Measurements from ENCODE around the gene PSD2.
A peak's percentile ranks its signal among the peaks of the same experiment; 100 is the strongest.

Gene PSD2

DNA sequence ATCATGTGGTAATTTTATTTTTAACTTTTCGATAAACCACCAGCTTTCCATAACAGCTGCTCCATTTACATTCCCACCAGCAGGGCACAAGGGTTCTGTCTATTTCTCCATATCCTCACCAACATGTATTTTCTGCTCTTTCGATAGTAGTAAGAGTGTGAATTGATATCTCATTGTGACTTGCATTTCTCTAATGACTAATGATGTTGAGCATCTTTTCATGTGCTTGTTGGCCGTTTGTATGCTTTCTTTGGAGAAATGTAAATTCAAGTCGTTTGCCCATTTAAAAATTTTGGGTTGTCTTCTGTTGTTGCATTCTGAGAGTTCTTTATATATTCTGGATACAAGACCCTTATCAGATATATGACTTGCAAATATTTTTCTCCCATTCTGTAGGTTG is 45.9 kb downstream of the PSD2 start:
- no peaks in the 10 kb centered on the region for H3K4me1 ChIP-seq (ENCODE audit: control insufficient read depth, insufficient read depth, low read length)
- no peak overlapping the region for H3K4me3 ChIP-seq (ENCODE audit: low read length)
- H3K27ac ChIP-seq (ENCODE audit: low read depth, low read length): no peak overlapping the region
- H3K27me3 ChIP-seq (ENCODE audit: control insufficient read depth, insufficient read depth, low read length): no peaks in the 10 kb centered on the region
- H3K9ac ChIP-seq (ENCODE audit: low read length): no peak overlapping the region
- no peaks in the 10 kb centered on the region for H3K36me3 ChIP-seq (ENCODE audit: control insufficient read depth, insufficient read depth, low read length)

DNA sequence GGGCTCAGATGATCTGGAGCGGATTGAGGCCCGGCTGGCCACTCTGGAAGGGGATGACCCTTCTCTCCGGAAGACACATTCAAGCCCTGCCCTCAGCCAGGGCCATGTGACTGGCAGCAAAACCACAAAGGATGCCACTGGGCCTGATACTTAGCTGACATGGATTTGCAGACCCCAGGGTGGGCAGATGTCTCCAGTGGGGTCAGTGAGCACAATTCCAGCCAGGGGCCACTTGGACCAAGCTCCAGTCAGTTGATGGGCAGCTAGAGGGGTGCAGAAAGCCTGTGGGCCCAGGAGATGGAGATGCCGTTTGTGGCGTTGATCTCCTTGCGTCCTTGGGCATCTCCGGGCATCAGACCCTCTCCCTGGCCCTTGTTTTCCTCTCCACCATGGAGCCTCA is 46.7 kb downstream of the PSD2 start:
- no peak overlapping the region for H3K27ac ChIP-seq (ENCODE audit: low read depth, low read length)
- no peak overlapping the region for H3K4me3 ChIP-seq (ENCODE audit: low read length)
- no peaks in the 10 kb centered on the region for H3K36me3 ChIP-seq (ENCODE audit: control insufficient read depth, insufficient read depth, low read length)
- H3K27me3 ChIP-seq (ENCODE audit: control insufficient read depth, insufficient read depth, low read length): peaks cover 2% of the 10 kb centered on the region
- H3K9ac ChIP-seq (ENCODE audit: low read length): no peak overlapping the region
- H3K4me1 ChIP-seq (ENCODE audit: control insufficient read depth, insufficient read depth, low read length): no peaks in the 10 kb centered on the region

DNA sequence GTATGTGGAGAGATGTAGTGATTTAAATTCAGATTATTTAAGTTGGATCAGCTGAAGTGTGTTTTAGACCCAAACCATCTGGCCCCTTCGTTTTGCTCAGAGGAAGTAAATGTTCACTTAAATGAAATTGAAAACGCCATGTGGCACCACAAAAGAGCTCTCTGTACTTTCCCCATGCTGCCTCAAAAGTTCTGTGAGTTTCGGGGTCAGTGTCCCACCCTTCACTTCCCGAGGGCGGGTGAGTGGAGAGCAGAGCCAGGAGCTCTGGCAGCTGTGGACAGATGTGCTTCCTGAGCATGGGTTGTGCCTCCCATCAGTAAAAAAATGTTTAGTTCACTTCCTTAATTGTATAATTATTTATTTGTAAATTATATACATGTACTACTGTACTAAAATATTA is 48.4 kb downstream of the PSD2 start:
- Histone ChIP-seq H3K9ac (ENCODE audit: low read length) (no peak overlapping the region), H3K27ac (ENCODE audit: low read depth, low read length) (no peak overlapping the region), H3K36me3 (ENCODE audit: control insufficient read depth, insufficient read depth, low read length) (no peaks in the 10 kb centered on the region), H3K27me3 (ENCODE audit: control insufficient read depth, insufficient read depth, low read length) (peaks cover 4% of the 10 kb centered on the region), H3K4me1 (ENCODE audit: control insufficient read depth, insufficient read depth, low read length) (no peaks in the 10 kb centered on the region), H3K4me3 (ENCODE audit: low read length) (no peak overlapping the region)

DNA sequence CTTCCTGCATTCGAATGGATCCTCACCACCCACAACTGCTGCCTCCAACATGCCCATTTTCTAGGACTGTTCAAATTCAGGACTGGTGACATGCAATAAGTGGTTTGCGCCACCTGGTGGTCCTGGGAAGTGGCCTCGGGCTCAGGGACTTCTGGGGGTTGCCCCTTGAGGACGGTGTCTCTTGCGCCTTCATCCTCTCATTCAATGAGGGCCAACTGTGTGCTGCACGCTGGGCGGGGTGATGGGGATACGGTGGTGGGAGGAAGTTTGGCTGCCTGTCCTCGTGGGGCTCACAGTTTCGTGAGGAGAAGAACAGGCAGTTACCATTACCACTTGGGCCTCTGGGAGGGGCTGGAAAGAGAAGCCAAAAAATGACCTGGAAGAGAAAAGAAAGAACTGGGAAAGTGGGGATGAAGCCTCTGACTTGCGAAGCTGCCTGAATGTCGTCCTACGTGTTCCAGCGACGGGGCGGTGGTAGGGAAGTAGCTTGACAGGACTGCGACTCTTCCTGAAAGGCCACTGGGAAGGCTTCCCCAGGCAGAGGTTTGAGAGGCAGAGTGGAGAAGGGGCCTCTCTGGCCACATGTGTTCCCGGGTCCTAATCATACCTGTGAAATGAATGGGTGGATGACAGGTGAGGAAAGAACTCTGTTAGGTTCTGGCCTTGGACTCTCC is 49.0 kb downstream of the PSD2 start:
- no peaks in the 10 kb centered on the region for H3K4me1 ChIP-seq (ENCODE audit: control insufficient read depth, insufficient read depth, low read length)
- no peak overlapping the region for H3K27ac ChIP-seq (ENCODE audit: low read depth, low read length)
- no peak overlapping the region for H3K4me3 ChIP-seq (ENCODE audit: low read length)
- peaks cover 4% of the 10 kb centered on the region for H3K27me3 ChIP-seq (ENCODE audit: control insufficient read depth, insufficient read depth, low read length)
- H3K9ac ChIP-seq (ENCODE audit: low read length): no peak overlapping the region
- H3K36me3 ChIP-seq (ENCODE audit: control insufficient read depth, insufficient read depth, low read length): no peaks in the 10 kb centered on the region

DNA sequence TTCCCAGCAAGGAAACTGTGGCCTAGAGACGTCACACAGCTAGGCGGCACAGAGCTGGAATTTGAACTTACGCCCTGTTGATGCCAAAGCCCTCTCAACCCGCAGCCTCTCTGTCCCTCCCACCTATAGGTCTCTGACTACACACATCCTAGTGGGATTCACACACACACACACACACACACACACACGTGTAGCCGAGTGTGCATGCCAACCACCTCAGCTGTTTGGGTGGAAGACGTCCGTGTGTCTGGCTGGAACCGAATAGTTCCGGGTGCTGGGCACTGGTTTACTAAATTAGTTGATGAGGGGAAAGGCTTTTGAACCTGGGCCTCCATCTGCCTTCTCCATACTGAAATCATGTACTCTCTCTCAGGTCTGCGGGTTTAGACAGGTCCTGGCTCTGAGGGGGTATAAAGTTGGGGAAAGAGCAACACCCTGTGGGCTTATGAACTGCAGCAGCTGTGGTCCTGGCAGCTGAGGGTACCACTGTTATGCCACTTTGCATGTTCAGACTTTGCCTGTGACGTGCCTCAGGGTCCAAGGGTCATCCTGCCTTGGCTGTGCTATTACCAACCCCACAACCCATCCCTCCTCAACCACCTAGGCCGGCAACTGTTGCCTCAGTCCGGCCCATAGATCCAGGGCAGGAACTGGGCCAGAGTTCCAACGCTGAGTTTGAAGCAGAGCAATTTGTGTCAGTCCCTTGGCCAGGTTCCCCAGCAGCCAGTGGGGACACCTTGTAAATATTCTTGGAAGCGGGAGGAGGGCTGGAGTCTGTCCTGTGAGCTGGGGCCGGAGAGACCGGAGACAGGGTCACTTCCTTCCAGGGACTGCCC is 50.5 kb downstream of the PSD2 start:
- H3K4me1 ChIP-seq (ENCODE audit: control insufficient read depth, insufficient read depth, low read length): no peaks in the 10 kb centered on the region
- H3K27ac ChIP-seq (ENCODE audit: low read depth, low read length): no peak overlapping the region
- H3K9ac ChIP-seq (ENCODE audit: low read length): no peak overlapping the region
- no peaks in the 10 kb centered on the region for H3K36me3 ChIP-seq (ENCODE audit: control insufficient read depth, insufficient read depth, low read length)
- H3K27me3 ChIP-seq (ENCODE audit: control insufficient read depth, insufficient read depth, low read length): peaks cover 4% of the 10 kb centered on the region
- no peak overlapping the region for H3K4me3 ChIP-seq (ENCODE audit: low read length)

DNA sequence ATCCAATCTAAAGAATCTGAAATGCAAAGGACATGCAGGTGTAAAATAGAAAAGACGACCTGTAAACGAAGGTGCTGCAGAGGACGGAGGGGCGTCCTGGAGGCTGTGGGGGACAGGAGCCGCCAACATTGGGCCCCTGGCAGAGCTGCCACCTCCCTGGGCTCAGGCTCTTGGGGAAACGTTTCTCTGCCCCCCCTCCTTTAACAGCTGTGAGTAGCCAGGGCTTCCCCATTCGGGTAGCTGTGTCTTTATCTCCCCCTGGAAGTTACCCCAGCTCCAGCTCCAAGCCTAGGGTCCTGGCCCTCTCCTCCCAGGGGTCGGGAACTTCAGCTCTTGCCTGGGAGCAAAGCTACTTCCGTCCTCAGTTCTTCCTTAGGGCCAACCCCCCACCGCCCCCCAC is 51.5 kb downstream of the PSD2 start:
- H3K9ac ChIP-seq (ENCODE audit: low read length): no peak overlapping the region
- no peak overlapping the region for H3K27ac ChIP-seq (ENCODE audit: low read depth, low read length)
- no peak overlapping the region for H3K4me3 ChIP-seq (ENCODE audit: low read length)

GRCh38 chr5:139847790-139848507 is 52.3 kb downstream of the PSD2 start:
- no peaks in the 10 kb centered on the region for H3K36me3 ChIP-seq (ENCODE audit: control insufficient read depth, insufficient read depth, low read length)
- no peaks in the 10 kb centered on the region for H3K4me1 ChIP-seq (ENCODE audit: control insufficient read depth, insufficient read depth, low read length)
- H3K27ac ChIP-seq (ENCODE audit: low read depth, low read length): no peak overlapping the region

More for the DNA sequence above, 51.5 kb downstream of the PSD2 start:
- no peaks in the 10 kb centered on the region for H3K36me3 ChIP-seq (ENCODE audit: control insufficient read depth, insufficient read depth, low read length)
- H3K27me3 ChIP-seq (ENCODE audit: control insufficient read depth, insufficient read depth, low read length): peaks cover 4% of the 10 kb centered on the region
- no peaks in the 10 kb centered on the region for H3K4me1 ChIP-seq (ENCODE audit: control insufficient read depth, insufficient read depth, low read length)

GRCh38 chr5:139848508-139849100 is 53.0 kb downstream of the PSD2 start:
- peak overlapping the region; percentile 64 for H3K4me3 ChIP-seq (ENCODE audit: low read length)
- H3K4me1 ChIP-seq (ENCODE audit: control insufficient read depth, insufficient read depth, low read length): no peaks in the 10 kb centered on the region
- no peak overlapping the region for H3K27ac ChIP-seq (ENCODE audit: low read depth, low read length)
- no peaks in the 10 kb centered on the region for H3K36me3 ChIP-seq (ENCODE audit: control insufficient read depth, insufficient read depth, low read length)
- H3K9ac ChIP-seq (ENCODE audit: low read length): no peak overlapping the region
- H3K27me3 ChIP-seq (ENCODE audit: control insufficient read depth, insufficient read depth, low read length): peaks cover 4% of the 10 kb centered on the region

More at GRCh38 chr5:139847790-139848507, 52.3 kb downstream of the PSD2 start:
- Histone ChIP-seq H3K27me3 (ENCODE audit: control insufficient read depth, insufficient read depth, low read length) (peaks cover 4% of the 10 kb centered on the region), H3K4me3 (ENCODE audit: low read length) (peak overlapping the region; percentile 64), H3K9ac (ENCODE audit: low read length) (no peak overlapping the region)

DNA sequence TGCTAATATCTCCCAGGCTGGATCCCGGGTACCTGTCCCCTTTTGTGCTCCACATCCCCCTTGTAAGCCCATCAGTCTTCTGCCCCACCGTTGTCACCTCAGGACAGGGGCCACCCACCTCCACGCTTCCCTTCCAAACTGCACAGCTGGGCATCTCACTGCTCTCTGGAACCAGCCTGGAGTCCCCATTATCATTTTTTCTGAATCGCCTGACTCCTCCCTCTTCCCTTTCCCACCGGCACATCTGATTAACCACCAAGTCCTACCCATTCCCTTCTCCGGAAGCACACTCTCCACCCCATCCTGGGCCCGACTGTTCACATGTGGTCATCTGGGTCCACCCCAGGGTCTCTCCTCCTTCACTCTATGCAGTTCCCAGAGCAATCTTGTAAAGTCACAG is 53.9 kb downstream of the PSD2 start:
- Histone ChIP-seq H3K36me3 (ENCODE audit: control insufficient read depth, insufficient read depth, low read length) (no peaks in the 10 kb centered on the region), H3K4me1 (ENCODE audit: control insufficient read depth, insufficient read depth, low read length) (no peaks in the 10 kb centered on the region), H3K27ac (ENCODE audit: low read depth, low read length) (no peak overlapping the region), H3K27me3 (ENCODE audit: control insufficient read depth, insufficient read depth, low read length) (peaks cover 4% of the 10 kb centered on the region), H3K9ac (ENCODE audit: low read length) (no peak overlapping the region), H3K4me3 (ENCODE audit: low read length) (no peak overlapping the region)

- H3K27me3 ChIP-seq (ENCODE audit: control insufficient read depth, insufficient read depth, low read length): peaks cover 4% of the 10 kb centered on the region
- no peak overlapping the region for H3K4me3 ChIP-seq (ENCODE audit: low read length)
- H3K9ac ChIP-seq (ENCODE audit: low read length): no peak overlapping the region
- H3K27ac ChIP-seq (ENCODE audit: low read depth, low read length): no peak overlapping the region
- H3K36me3 ChIP-seq (ENCODE audit: control insufficient read depth, insufficient read depth, low read length): no peaks in the 10 kb centered on the region
- no peaks in the 10 kb centered on the region for H3K4me1 ChIP-seq (ENCODE audit: control insufficient read depth, insufficient read depth, low read length)
Measured at GRCh38 chr5:139849942-139850341, 54.3 kb downstream of the PSD2 start.

GRCh38 chr5:139850423-139851016 is 54.9 kb downstream of the PSD2 start:
- no peak overlapping the region for H3K4me3 ChIP-seq (ENCODE audit: low read length)
- no peak overlapping the region for H3K9ac ChIP-seq (ENCODE audit: low read length)
- no peaks in the 10 kb centered on the region for H3K36me3 ChIP-seq (ENCODE audit: control insufficient read depth, insufficient read depth, low read length)
- peaks cover 4% of the 10 kb centered on the region for H3K27me3 ChIP-seq (ENCODE audit: control insufficient read depth, insufficient read depth, low read length)
- no peak overlapping the region for H3K27ac ChIP-seq (ENCODE audit: low read depth, low read length)
- no peaks in the 10 kb centered on the region for H3K4me1 ChIP-seq (ENCODE audit: control insufficient read depth, insufficient read depth, low read length)

DNA sequence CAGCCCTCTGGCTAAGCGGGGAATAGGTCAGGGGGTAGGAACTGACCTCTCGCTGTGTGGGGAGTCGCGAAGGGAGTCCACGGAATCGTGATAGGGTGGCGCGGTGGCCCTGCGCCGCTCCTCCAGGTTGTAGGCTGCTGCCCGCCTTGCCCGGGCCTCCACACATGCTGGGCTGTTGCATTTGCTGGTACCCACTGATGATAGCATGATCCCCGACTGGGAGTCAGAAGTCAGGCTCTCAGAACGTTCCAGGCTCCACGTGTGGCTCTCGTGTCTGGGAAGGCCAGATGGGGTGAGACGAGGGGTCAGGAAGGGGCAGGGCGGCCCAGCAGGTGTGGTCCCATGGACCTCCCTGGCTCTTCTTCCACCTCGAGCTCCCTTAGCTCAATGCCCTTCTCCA is 56.0 kb downstream of the PSD2 start:
- no peak overlapping the region for H3K4me3 ChIP-seq (ENCODE audit: low read length)
- no peak overlapping the region for H3K9ac ChIP-seq (ENCODE audit: low read length)
- peaks cover 4% of the 10 kb centered on the region for H3K27me3 ChIP-seq (ENCODE audit: control insufficient read depth, insufficient read depth, low read length)
- H3K4me1 ChIP-seq (ENCODE audit: control insufficient read depth, insufficient read depth, low read length): no peaks in the 10 kb centered on the region
- no peak overlapping the region for H3K27ac ChIP-seq (ENCODE audit: low read depth, low read length)
- H3K36me3 ChIP-seq (ENCODE audit: control insufficient read depth, insufficient read depth, low read length): no peaks in the 10 kb centered on the region

Data from rectal smooth muscle tissue (tissue), 1 donor.